ENCODE results near the gene ROPN1L.
"Not testable (repeated sequence)": the region's sequence is repeated elsewhere in the genome, so short reads cannot be mapped to it uniquely, and the experiment has no call there.

Gene ROPN1L

DNA sequence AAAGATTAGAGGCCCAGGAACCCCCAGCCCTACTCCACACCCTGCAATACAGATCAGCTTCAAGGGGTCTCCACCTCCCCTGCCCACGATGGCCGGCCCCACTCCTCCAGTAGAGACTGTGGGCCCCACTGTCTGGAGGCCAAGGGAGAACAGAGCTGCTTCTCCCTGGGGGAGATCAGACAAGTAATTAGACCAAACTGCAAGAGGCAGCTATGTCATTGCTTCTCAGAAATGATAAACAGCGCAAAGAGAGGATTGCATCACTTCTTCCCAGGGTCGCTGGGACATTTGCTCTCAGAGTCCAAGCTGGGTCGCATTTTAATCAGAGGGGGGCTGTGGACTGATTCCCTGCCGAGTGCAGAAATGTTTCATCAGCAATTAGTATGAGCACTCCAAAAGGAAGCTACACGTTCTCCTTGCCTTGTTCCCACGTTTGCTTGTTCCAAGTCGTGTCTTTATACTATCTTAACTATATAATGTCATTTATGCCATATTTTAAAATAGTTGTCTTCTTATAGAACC lies 59.9 kb downstream of the ROPN1L start:
- DNase-seq (ENCODE audit: low spot score) = no peak

DNA sequence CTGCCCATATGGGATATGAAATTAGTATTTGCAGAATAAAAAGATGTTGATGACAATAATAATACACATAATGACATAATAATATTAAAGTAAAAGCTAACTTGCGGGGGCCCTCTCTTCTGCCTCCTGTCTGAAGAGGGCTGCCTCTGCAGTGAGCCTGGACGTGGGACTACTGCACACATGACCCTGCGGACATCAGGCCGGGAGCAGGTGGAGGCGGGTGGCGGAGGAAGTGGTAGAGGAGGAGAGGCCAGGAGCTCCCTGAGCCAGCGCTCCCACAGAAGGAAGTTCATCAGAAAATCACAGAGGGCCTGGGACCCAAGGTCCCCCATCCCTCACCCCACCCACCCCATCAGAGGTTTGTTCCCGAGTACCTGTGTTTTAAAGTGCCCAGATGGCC lies 60.5 kb downstream of the ROPN1L start:
- no peak for DNase-seq (ENCODE audit: low spot score)

DNA sequence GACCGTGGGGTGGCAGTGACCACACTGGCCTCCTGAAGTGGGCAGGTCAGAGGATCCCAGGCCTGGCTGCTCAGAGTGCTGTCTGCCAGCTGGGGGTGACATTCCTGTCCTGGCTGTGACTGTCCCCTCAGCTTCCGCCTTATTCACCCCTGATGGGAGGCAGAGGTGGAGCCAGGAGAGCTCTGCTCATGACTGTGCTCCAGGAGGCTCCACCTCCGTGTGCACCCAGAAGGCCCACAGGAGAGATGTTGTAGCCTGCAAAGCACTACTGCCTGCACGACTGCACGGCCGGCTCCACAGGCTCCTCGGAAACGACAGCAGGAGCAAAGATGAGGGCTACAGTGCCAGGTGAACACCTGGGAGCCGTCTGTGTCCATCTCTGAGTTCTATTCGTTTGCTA lies 60.9 kb downstream of the ROPN1L start:
- no peak for DNase-seq (ENCODE audit: low spot score)

DNA sequence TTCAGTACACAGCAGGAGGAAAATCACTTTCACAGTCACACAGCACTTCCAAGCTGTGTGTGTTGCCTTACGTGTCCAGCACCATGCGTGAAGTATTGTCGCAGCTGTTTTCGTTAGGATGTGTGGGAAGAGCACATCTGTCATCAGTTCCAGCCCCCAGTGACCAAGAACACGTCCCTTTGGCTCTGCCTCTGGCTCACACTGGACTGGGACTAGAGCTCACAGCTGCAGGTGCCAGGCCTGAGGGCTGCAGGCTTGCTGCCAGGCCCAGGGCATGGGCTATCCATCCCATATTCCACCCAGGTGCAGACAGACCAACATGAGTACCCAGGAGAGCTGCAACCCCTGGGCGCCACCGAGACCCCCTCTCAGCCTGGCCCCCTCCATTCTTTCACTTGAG lies 61.6 kb downstream of the ROPN1L start:
- no peak for DNase-seq (ENCODE audit: low spot score)

DNA sequence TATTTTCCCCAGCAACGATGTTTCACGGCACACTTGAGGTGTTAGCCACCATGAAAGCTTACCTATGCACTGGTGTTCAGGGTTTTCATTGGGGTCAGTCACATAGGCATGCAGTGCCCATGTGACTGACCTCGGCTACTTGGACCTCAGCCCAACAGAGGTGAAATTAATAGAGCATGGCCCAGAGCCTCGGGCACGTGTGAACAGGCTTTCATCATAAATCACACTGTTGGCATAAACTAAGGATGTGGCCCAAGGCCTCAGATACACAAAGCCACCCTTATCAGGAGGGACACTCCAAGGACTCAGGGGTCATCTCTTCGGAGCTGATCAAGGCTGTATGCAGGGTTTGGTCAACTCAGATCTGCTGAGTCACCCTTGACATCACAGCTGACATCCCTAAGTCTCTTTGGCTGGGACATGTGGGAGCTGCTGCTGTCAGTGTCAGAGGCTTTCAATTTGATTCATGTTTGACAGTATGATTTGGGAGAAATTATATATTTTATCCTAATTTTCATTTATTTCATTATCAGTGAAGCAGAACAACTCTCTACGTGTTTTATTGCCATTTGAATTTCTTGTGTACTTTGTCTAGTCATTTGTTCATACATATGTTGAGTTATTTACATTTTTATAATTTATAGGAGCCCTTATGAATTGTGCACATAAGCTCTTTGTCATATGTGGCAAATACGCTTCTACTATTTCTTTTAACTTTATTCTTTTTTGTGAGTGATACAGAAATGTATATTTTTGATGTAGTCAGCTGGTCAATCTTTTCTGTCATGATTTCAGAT lies 62.5 kb downstream of the ROPN1L start:
- DNase-seq (ENCODE audit: low spot score) = no peak

DNA sequence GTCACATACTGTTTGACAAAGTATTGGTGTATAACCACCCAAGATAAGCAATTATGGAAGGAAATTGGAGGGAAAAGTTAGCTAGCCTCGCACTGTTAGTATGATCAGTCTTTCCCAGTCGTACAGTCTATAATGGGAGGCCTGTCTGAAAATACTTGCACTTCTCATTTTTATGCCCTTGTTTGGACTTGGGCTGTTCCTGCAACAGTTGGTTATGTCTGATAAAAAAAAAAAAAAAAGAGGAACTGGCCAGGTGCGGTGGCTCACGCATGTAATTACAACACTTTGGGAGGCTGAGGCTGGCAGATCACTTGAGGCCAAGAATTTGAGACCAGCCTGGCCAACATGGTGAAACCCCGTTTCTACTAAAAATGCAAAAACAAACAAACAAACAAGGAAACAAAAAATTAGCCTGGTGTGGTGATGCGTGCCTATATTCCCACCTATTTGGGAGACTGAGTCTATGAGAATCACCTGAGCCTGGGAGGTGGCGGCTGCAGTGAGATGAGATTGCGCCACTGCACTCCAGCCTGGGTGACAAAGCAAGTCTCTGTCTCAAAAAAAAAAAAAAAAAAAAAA lies 63.9 kb downstream of the ROPN1L start:
- DNase-seq (ENCODE audit: low spot score) = no peak

DNA sequence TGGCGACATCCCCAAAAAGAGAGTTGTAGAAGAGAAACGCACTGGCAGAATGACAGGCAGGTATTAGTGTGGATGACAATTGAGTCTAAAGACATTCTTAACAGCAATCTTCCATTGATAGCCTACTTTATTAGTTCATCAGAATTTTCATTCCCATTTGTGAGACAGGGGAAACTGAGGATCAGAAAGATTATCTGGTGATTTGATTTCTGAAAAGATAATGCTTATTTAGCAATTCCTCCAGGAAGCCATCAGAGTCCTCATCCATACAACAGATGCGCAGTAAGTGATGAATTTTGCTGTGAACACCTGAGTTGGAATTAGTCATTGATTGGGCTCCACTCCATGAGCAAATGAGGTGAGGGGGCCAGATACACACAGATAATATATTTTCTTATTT lies 64.9 kb downstream of the ROPN1L start:
- DNase-seq (ENCODE audit: low spot score) = no peak

DNA sequence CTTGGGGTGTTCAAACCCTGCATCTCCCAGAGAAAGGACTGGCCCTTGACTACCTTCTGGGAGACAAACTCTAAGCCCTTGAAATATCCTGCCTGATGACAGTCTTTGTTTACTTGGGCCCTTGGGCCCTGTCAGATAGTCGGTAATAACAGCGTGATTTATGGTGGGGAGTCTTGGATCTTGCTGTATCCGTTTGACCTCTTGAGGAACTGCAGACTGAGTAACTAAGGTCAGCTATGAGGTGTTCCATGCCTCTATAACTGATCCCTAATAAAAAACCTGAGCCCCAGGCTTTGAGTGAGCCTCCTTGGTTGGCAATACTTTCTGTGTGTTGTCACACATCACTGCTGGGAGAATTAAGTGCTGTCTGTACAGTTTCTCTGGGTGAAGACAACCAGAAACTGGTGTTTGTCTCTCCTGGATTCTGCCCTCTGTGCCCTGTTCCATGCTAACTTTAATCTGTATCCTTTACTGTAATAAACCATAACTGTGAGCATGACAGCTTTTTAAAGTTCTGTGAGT lies 66.0 kb downstream of the ROPN1L start:
- DNase-seq (ENCODE audit: low spot score) = no peak

DNA sequence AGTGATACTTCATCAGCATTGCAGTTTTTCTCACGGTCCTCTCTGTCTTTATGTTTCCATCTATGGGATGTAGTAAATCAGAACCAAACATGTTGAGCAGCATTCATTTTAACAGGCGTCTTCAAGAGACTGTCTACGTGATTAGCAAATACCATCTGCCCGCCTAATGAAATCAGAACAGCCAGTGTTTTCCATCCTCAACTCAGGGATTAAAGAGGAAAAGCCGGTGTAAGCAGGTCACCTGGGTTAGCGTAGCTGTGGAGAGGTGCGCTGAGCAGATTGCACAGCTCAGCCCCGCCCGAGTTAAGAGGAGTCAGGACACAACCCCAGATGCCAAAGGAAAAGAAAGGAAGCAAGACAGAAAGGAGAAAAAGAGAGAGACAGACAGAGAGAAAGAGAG lies 67.9 kb downstream of the ROPN1L start:
- DNase-seq (ENCODE audit: low spot score) = no peak

DNA sequence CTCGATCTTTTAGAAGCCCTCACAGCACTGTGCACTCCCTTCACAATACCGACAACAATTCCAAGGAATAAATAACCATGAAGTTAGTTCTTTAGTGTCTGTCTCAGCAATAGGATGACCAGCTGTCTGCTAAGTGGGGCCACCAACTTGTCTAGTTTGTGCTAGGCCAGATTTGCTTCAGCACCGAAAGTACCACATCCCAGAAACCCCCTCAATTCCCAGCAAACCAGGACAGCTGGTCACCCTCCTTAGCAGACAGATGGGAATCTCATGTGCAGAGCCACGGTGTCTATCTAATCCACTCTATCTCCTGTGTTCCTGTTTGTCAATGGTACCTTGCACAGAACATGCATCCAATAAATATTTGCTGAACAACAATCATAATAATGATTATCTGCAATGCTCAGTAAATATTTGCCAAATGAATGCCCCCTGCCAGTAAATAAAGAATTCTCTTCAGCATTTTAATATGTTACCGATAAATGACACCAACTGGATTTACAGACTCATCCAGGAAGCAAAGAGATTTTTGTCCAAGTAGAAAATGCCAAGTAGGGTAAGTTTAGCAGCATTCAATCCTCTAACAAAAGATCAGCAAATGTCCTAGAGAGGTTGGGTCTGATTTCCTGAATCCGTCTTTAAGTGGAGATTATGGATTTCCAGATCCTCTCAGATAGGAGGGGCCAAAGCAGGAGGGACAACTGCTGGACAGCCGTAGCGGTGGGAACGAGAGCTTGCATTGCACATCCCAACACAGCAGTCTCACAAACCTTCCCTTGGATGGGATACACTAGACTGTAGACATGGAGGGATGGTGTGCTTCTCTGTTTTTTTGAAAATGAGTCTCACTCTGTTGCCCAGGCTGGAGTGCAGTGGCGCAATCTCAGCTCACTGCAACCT lies 70.3 kb downstream of the ROPN1L start:
- DNase-seq (ENCODE audit: low spot score) = no peak

DNA sequence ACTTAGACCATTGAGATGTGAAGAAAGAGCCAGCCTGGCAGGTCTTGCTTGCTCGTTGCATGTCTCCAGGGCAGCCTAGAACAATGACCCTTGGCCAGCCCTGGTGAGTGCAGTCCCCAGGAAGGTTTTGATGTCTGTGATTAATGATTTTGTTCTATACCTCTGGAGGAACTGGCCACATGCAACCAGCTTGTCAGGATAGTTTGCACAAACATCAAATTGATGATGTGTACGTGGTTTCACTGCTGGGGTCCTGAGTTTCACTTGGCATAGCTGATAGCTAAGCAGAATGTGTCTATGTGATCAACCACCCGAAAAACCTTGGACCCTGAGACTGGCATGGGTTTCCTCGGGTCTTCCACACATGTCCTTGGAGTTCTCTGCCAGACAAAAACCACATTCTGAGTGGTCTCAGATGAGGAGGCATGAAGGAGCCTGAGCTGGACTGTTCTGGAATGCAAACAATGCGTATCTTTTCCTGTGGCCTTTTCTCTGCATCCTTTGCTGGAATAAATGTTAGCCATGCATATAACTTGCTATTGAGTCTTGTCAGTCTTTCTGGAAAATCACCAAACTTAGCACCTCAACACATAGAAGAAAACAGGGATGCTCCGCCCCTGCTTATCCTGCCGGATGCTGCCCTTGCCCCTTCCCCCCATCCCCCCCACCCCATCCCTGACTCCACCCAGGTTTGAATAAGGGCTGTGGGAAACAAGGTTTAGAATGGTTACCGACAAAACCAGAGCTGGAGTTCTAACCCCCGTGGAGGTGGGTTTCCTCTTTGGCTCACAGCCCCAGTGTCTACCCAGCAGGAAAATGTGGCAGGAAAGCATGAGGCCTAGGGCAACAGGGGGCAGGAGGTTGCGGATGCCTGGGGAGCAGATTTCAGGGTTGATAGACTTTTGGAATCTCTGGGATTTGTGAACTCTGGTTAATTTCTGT lies 72.1 kb downstream of the ROPN1L start:
- peak; percentile 81 for DNase-seq (ENCODE audit: low spot score)

DNA sequence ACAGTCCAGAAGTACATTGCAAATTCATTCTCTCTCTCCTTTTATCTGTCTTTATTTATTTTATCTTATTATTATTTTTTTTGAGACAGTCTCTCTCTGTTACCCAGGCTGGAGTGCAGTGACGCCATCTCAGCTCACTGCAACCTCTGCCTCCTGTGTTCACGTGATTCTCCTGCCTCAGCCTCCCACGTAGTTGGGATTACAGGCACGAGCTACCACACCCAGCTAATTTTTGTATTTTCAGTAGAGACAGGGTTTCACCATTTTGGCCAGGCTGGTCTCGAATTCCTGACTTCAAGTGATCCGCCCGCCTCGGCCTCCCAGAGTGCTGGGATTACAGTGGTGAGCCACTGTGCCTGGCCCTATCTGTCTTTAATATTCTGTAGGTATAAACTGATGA lies 72.9 kb downstream of the ROPN1L start:
- DNase-seq (ENCODE audit: low spot score) = not testable (repeated sequence)

Data from AG08395 (cell line).